ENCODE data around the gene DUSP14.

The DUSP14 gene

DNA sequence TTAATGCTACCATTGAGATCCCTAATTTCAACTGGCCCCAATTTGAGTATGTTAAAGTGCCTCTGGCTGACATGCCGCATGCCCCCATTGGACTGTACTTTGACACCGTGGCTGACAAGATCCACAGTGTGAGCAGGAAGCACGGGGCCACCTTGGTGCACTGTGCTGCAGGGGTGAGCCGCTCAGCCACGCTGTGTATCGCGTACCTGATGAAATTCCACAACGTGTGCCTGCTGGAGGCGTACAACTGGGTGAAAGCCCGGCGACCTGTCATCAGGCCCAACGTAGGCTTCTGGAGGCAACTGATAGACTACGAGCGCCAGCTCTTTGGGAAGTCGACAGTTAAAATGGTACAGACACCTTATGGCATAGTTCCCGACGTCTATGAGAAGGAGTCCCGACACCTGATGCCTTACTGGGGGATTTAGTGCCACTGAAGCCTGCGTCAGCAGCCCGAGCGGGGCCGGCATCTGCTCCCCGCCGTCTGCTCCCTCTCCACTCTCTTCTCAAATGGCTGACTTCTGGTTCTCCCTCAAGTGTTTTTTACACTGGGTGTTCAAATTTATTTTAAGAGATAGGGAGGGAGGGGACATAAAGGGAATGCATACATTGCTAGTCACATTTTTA, 22.9 kb downstream of the DUSP14 start:
- in situ Hi-C loops (cut with MboI; ENCODE audit: low sequenced_read_pairs): no loop called here

DNA sequence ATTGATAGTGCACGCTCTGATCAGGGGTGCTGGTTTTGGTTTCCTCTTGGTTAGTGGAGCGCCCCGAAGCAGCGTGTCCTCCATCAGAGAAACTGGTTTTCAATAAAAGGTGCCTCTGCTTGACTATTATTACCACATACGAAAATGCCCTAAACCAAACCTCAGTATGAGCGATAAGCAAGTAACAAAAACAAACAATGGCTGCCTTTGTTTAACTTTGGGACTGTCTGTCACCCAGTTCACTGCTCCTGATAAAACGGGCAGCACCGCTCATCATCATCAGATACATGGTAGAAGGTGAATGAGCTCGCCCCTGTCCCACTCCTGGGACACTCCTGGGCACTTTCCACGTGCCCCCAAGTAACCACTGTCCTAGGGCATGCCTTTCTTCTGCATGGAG, 24.0 kb downstream of the DUSP14 start:
- in situ Hi-C loops (cut with MboI; ENCODE audit: low sequenced_read_pairs): no loop called here

DNA sequence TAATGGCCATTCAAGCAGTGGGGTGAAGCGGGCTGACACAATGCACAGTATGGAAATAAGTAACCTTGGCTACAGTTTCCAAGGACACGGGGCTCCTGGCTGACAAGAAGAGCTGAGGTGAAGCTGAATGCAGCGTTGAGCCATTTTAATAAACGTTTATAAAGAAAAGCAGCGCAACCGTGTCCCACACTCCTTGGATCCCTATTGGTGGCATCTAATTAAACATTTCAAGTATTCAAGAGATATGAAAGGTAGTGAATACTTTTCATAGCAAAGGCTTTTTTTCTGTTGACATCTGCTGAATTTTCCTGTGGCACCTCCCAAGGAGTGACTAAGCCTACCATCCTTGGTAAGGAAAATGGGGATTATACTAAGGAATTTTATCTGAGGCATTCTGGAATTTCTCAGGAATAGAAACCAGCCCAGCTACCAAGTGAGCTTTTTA, 26.5 kb downstream of the DUSP14 start:
- in situ Hi-C loops (cut with MboI; ENCODE audit: low sequenced_read_pairs): no loop called here

DNA sequence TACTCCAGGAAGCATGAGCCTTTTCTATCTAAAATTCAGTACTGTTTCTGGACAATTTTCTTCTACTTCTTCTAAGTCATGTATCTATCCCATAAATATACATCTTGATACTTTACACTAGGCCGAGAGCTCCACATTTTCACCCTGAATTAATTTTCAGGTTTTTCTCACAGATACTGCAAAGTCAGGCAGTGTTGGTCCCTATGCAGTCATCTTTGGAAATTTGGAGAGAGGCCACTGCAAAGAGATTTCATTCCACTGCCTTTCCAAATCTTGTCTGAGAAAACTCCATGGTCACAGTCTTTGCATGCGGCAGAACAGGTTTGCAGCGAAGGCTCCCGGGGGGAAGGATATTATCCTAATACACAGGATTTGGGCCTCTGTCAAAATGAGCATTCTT, 28.2 kb downstream of the DUSP14 start:
- in situ Hi-C loops (cut with MboI; ENCODE audit: low sequenced_read_pairs): no loop called here

DNA sequence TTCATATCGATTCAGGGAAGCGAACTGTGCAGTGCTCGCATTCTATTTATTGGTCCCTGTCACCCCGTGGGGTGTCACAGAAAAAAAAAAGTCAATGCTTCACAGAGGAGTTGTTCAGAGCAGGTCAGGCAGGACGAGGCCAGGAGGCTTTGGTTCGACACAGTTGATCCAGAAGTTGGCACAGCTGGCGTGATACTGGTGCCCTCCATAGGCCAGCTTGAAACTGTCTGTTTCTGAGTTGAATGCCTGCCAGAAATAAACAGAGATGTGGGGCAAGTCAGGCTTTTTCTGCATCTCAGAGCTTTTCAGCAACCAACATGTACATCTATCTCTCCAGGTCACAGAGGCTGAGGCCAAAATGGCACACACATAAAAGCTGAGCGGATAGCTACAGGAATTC, 29.1 kb downstream of the DUSP14 start:
- in situ Hi-C loops (cut with MboI; ENCODE audit: low sequenced_read_pairs): no loop called here

DNA sequence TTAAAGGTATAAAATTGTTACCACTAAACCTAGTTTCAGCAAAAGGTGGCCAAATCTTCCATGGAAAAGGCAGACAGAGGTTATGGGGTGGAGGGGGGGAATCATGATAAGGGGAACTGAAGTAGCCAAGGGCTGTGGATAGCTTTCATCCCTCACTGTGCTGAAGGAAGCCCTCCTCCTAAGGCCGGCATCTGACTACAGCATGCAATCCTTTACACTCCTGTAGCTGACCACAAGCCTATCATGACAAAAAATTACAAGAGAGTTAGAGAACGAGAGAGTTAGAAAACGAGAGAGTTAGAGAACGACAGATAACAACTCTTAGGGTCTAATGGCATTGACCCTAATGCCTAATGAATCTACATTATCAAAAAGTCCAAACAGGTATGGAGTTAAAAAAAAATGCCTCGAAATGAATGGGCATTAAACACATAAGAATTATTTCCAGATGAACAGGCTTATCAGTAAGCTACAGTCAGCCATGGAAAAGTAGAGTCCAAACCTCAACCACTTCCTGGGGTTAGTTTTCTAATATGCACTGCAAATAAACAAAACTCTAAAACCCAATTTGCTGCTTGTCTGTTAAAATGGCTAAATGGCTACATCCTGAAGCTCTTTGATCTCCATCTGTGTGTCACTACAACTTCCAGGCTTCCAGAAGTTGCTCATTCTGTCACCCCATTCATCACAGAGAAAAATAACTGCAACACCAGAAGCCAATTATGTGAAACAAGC, 29.7 kb downstream of the DUSP14 start:
- in situ Hi-C loops (cut with MboI; ENCODE audit: low sequenced_read_pairs): no loop called here

DNA sequence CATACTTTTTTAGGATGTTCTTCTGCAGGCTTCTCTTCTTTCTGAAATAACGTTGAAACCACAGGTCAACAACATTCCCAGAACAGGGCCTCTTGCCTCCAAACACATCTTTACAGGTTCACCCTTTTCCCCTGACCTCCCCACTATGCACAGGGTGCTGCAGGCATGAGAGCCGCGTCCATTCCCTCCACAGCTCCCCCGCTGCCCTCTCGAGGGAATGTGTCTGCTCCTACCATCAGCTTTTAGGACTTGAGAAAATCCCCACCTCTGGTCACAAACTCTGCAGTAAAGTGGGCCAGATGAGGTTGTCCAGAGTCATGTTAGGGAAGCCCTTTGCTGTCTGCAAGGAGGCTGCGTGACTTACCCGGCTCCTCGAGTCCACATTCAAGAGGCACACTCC, 30.5 kb downstream of the DUSP14 start:
- in situ Hi-C loops (cut with MboI; ENCODE audit: low sequenced_read_pairs): no loop called here

DNA sequence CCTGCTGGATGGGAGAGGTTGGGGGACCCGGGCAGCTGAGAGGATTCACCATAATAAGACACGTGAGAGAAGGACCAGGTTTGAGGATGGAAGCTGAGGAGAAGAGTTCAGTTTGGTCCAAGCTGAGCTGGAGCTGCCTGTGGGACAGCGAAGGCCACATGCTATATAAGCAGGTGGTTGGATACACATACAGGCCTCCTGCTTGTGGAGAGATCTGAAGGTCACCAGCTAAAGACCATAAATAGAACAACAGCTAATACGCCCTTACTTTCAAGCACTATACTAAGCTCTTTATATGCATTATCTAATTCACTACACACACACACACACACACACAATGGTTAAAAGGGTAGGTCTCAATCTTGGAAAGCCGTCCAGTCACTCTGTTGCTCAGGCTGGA, 32.1 kb downstream of the DUSP14 start:
- in situ Hi-C loops (cut with MboI; ENCODE audit: low sequenced_read_pairs): no loop called here

DNA sequence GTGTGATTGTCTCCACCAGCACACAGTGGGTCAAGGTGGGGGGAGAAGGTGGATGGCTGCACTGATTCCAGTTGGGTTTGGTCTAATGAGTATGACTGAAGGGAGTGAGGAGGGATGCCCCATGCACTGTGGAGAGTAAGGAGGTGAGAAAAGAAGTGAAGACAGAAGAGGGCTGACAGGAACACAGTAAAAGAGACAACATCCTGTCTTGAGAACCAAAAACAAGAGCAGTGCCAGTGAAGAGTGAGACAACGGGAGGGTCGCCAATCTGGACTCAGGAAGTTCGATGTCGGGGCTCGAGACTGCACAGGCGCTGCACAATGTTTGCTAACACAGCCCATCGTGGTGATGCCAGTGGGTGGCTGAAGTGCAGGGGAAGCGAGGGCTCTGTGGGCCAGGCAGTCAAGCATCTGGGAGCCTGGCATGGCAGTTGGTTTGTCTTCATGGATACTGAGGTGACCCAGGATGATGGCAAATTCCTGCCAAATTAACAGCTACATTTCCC, 34.1 kb downstream of the DUSP14 start:
- in situ Hi-C loops (cut with MboI; ENCODE audit: low sequenced_read_pairs): no loop called here

DNA sequence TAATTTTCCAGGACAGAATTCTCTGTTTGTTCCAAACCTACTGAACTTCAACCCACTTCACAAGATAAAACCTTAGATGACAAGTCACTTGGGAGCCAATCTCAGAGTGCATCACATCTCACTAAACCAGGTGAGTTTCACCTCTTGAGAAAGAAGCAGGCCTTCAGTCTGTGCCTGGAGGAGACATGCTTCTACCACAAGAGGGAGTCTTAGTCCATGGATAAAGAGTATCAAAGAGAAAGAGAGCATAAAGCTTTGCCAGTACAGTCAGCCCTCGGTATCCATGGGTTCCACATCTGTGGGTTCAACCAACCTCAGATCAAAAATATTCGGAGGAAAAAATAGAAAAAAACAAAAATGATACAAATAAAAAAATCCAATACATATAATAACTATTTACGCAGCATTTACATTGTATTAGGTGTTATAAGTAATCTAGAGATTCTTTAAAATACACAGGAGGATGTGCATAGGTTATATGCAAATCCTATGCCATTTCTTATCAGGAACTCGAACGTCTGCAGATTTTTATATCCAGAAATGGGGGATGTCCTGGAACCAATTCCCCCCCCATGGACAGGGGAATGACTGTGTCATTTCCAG, 37.7 kb downstream of the DUSP14 start:
- in situ Hi-C loops (cut with MboI; ENCODE audit: low sequenced_read_pairs): no loop called here

DNA sequence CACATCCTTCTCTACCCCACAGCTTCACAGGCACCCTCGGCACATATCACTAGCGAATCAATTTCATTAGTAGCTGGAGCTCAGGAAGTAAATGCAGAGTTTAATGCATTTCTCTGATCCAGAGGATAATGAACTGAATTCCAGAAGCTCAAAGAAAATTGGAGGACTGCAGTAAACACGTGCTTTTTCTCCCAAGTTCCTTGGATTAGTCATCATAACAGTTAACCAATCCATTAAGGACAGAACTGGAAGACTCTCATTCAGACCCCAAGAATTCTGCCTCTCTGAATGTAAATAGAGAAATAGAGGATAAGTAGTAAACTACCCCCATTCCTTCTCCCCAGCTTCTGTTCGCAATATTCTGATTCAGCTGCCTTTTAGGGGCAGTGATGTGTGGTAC, 40.7 kb downstream of the DUSP14 start:
- in situ Hi-C loops (cut with MboI; ENCODE audit: low sequenced_read_pairs): no loop called here

DNA sequence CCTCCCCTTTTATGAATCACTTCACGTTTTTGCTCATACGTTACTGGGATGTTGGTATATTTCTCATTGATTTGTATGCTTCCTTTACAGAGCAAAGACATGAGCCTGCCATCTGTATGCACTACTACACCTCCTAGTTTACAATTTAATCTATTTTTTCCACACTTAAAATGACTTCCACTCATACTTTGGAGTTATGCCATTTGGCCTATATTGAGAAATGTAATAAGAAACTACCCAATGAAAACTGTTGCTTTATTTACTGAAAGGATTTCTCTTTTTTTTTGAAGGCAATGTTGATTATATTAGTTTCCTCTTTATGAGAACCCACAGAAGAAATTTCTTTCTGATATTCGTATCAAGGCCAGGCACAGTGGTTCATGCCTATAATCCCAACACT, 43.1 kb downstream of the DUSP14 start:
- in situ Hi-C loops (cut with MboI; ENCODE audit: low sequenced_read_pairs): no loop called here

DNA sequence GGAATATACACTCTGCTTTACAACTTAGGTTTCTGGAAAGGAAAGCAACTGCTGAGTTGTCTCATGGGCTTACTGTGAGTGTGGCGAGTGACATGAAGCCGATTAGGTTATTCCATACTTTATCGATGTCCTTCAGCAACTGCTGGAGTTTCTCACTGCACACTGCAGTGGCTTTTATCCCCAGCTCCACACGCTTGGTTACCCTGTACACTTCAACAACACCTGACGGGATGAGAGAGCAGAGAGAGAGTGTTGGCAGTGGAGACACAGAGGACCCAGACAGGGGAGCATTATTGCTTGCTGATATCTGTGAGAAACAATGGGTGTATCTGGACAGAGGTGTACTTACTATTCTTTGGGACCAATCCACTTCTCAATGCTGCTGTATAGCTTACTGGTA, 46.2 kb downstream of the DUSP14 start:
- in situ Hi-C loops (cut with MboI; ENCODE audit: low sequenced_read_pairs): no loop called here

DNA sequence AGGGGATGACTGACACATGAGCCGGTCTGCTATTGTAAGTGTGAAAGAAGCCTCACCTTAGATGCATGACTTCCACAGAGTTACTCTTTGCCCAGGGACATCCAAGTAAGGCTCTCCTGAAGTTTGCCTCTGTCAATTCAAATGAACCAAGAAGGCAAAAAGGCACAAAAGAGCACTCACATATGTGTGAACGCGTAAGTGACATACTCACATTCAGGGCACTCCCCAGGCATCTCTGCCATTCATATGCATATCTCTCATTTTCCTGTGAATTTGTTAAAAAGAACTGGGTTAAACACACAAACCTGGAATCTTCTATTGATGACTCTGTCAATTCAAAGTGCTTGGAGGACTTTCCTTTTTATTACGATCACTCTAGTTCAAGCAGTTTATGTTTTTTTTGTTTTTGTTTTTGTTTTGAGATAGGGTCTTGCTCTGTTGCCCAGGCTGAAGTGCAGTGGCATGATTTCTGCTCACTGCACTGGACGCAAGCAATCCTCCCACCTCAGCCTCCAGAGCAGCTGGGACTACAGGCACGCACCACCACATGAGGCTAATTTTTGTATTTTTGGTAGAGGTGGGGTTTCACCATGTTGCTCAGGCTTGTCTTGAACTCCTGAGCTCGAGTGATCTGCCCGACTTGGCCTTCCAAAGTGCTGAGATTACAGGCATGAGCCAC, 49.4 kb downstream of the DUSP14 start:
- in situ Hi-C loops (cut with MboI; ENCODE audit: low sequenced_read_pairs): no loop called here

DNA sequence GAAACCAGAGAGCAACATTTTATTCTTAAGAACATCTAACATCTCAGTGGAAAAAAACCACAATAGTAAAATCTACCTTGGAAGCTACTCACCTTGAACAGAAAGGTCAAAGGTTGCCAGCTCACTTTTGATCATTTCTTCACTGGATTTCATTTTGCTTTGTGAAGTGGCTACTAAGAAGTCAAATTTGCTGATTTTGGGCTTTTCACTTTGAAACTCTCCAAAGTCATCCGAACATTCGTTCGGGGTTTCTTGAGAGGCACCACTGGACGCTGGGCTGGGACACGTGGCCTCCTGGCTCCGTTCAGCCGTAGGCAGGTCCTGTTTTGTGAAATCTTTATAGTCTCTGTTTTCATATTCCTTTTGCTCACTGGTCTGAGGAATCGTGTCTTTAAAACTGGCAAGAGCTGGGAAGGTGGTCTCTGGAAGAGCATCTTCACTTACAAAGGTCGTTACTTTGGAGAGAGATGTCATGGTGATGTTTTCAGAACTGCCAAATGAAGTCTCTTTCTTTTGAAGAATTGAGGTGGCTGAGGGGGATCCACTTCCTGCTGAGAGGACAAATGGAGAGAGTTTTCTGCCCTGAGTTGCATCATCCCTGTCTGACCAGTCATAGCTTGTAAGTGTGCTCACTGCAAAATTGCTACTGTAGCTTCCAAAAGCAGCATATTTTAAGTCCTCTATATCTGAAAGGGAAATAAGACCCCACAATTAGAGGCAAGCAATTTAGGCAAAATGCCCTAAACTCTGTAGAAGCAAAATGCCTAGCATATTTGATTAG, 52.4 kb downstream of the DUSP14 start:
- in situ Hi-C loops (cut with MboI; ENCODE audit: low sequenced_read_pairs): no loop called here

DNA sequence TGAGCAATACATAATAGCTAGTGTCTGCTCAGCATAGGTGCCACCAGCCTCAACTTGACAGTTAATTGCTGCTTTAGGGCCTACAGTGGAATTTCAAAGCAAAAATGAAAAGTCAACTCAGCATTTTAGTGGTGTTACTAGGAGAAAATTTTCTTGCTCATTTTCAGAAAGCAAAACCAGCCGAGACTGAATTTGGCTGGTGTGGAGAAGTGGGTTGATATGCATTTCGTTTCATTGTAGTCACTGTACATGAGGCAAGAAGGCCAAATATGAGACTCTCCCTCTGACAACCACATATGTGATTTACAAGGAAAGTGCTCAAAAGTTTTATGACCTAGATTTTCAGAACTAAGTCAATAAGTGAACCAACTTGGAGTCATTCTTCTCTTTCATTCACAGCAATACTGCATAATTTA, 54.0 kb downstream of the DUSP14 start:
- in situ Hi-C loops (cut with MboI; ENCODE audit: low sequenced_read_pairs): no loop called here

DNA sequence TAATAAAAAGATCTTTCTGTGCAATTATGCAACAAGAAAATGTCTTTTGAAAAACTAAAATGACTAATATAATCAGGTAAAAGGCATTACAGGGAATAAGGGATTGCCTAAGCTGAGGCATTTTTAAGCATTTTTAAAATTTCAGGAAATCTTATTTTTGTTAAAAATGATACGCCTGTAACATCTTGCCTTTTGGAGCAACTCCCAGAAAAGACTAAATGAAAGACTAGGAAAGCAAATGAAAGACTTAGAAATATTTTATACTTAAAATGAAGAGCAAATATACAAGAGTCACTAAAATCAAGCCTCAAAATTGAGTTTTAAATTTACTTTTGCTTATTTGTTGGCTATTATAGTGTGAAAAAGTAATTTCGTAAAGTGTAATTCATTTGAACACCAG, 55.8 kb downstream of the DUSP14 start:
- in situ Hi-C loops (cut with MboI; ENCODE audit: low sequenced_read_pairs): no loop called here

DNA sequence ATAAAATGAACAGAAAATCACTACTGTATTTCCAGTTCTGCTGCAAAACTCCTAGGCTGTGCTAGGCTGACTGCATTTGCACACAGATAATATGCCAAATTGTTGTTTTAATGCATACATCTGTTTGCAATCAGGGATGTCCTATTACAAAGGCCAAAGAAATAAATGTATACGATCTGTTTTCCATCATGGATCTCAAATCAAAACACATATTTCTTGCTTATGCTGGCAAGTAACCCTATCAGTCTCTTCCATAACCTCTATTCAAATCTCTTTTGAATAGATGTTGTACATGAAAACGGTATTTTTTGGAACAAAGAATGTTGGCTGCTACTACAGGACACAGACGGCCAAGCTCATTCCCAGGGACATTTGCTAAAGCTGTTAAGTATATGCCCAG, 56.6 kb downstream of the DUSP14 start:
- in situ Hi-C loops (cut with MboI; ENCODE audit: low sequenced_read_pairs): no loop called here

DNA sequence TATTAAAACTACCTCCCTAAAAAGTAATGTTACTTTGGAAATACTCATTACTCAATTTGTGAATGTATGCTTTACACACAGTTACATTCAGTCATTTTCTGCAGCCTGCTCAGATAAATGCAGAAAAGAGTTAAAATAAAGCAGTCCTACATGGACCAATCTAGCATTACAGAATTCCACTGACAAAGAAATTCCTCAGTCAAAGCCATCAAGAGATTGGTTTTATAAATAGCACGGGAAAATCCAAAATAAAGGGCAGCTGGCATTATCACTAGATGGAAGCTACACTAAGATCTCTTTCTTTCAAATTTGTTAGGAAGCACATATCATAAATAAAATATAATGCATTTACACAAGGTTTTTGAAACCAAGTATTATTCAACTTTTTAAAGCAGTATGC, 58.3 kb downstream of the DUSP14 start:
- in situ Hi-C loops (cut with MboI; ENCODE audit: low sequenced_read_pairs): no loop called here

DNA sequence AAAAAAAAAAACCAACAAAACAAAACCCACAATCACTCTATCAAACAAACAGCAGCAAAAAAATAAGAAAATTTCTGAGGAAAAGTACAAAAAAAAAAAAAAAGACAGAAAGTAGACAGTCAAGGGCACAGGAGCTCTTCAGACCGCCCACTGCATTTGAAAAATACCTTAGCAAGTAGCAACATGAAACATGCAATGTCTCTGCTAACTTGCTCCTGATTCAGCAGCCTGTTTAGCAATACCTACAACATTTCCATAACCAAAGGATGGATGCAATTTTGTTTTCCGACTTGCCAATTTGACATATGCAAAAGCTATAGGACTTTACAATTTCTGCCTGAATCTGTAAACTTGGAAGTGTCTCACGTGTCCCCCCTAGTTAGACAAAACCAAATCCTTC, 62.1 kb downstream of the DUSP14 start:
- in situ Hi-C loops (cut with MboI; ENCODE audit: low sequenced_read_pairs): no loop called here

DNA sequence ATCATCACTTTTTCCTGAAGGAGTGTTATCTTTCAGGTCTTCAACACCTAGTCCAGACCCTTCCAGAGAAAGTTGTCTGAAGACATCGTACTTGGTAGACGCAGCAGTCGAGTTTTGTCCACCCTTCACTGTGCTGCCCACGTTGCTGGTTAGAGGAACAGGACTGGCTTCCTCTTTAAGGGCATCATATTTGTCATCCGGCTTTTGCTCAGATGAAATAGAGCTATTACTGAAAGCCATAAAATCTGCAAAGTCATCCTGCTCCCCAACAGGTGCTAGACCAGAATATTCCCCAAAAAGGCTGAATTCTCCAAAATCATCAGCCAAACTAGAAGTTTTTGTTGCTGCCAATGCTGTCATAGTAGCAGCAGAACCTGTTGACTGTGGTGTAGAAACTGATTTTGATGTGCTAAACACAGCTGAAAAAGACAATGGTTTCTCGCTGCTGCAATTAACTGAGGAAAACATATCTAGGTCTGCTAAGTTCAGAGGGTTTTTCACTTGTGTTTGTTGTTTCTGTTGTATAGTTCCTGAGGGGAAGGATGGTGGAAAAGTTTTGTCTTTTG, 63.8 kb downstream of the DUSP14 start:
- in situ Hi-C loops (cut with MboI; ENCODE audit: low sequenced_read_pairs): no loop called here
